ENCODE results near the gene FOXK1. TPM values are rescaled to one million over a fixed set of nuclear protein-coding genes. Genes with fewer than 3 reads are reported as not detected.
"Not testable (repeated sequence)": the region's sequence is repeated elsewhere in the genome, so short reads cannot be mapped to it uniquely, and the experiment has no call there.

FOXK1 gene
- total RNA-seq, 6 donors from 2014 or later = 25.1 to 40.7 (median 34.1) TPM

DNA sequence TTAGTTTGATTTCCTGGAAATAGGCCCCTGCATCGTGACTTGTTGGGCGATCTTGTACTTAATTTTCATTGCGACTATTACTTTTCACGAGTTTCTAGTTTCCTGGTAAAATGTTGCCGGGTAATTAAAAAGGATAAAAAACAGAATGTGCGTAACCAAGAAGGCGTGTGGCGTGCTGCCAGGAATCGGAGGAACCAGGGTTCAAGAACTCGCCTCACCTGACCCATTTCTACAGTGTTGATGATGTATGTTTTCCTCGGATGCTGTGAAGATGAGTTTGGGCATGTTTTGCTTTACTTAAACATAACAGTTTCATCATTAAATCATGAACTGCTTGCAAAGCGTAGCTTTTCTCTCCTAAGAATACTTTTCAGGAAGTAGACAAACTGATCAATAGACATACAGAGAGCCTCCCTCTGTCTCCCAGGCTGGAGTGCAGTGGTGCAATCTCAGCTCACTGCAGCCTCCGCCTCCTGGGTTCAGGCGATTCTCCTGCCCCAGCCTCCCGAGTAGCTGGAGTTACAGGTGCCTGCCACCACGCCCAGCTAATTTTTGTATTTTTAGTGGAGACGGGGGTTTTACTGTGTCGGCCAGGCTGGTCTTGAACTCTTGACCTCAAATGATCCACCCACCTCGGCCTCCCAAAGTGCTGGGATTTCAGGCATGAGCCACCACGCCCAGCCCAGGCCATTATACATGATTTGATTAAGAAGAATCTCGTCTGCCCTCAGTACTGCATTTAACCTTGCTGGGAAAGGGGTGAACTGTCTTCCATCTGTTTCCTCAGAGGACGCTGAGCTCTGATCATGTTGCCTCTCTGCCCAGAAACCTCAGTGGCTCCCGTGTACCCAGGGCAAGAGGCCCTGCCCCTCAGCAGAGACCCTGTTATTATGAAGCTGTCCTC, 9.1 kb downstream of the FOXK1 start:
- TF ChIP-seq POLR2A (IDR thresholded peaks at IDR 0.05) (no peak), EP300 (IDR thresholded peaks at IDR 0.05) (no peak), POLR2AphosphoS5 (IDR thresholded peaks at IDR 0.05) (no peak)
- TF ChIP-seq, protein P1, sequence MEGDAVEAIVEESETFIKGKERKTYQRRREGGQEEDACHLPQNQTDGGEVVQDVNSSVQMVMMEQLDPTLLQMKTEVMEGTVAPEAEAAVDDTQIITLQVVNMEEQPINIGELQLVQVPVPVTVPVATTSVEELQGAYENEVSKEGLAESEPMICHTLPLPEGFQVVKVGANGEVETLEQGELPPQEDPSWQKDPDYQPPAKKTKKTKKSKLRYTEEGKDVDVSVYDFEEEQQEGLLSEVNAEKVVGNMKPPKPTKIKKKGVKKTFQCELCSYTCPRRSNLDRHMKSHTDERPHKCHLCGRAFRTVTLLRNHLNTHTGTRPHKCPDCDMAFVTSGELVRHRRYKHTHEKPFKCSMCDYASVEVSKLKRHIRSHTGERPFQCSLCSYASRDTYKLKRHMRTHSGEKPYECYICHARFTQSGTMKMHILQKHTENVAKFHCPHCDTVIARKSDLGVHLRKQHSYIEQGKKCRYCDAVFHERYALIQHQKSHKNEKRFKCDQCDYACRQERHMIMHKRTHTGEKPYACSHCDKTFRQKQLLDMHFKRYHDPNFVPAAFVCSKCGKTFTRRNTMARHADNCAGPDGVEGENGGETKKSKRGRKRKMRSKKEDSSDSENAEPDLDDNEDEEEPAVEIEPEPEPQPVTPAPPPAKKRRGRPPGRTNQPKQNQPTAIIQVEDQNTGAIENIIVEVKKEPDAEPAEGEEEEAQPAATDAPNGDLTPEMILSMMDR (IDR thresholded peaks at IDR 0.05) = no peak
- no peak overlapping the region for H3K4me3 ChIP-seq
- DNase-seq (no peak), ATAC-seq (ENCODE audit: low FRiP score in 2 of 2) (peak in 1 of 2 donors; percentile 15)
- WGBS, 2 donors = 84 to 85% methylated on average over 23 of the region's 23 CpGs
- no peaks in the 10 kb centered on the region for H3K27me3 ChIP-seq
- no peaks in the 10 kb centered on the region for H3K36me3 ChIP-seq
- no peak overlapping the region for H3K27ac ChIP-seq
- H3K4me1 ChIP-seq = peaks cover 17 to 50% (median 30%) of the 10 kb centered on the region in 4 donors
- no peaks in the 10 kb centered on the region for H3K9me3 ChIP-seq

- Histone ChIP-seq H3K4me1 (peaks cover 17 to 46% (median 30%) of the 10 kb centered on the region in 4 donors), H3K36me3 (no peaks in the 10 kb centered on the region), H3K9me3 (no peaks in the 10 kb centered on the region), H3K4me3 (no peak overlapping the region), H3K27me3 (no peaks in the 10 kb centered on the region), H3K27ac (no peak overlapping the region)
- DNase-seq (no peak), ATAC-seq (ENCODE audit: low FRiP score in 2 of 2) (peak in 1 of 2 donors; percentile 77)
- TF ChIP-seq, protein P1 (IDR thresholded peaks at IDR 0.05) = no peak
- TF ChIP-seq EP300 (IDR thresholded peaks at IDR 0.05) (no peak), POLR2AphosphoS5 (IDR thresholded peaks at IDR 0.05) (no peak), POLR2A (IDR thresholded peaks at IDR 0.05) (no peak)
- 79 to 80% methylated on average over 5 of the region's 5 CpGs for WGBS, 2 donors
Measured at GRCh38 chr7:4692055-4692454, 10.0 kb downstream of the FOXK1 start.

- not testable (repeated sequence) for H3K9me3 ChIP-seq; H3K27me3 ChIP-seq; H3K27ac ChIP-seq; ATAC-seq (ENCODE audit: low FRiP score in 2 of 2); H3K4me3 ChIP-seq; DNase-seq; H3K36me3 ChIP-seq
- H3K4me1 ChIP-seq = peaks cover 17 to 41% (median 28%) of the 10 kb centered on the region in 4 donors
- WGBS, 2 donors = 90 to 96% methylated on average over 5 of the region's 5 CpGs
Measured at GRCh38 chr7:4692622-4693021, 10.5 kb downstream of the FOXK1 start.

DNA sequence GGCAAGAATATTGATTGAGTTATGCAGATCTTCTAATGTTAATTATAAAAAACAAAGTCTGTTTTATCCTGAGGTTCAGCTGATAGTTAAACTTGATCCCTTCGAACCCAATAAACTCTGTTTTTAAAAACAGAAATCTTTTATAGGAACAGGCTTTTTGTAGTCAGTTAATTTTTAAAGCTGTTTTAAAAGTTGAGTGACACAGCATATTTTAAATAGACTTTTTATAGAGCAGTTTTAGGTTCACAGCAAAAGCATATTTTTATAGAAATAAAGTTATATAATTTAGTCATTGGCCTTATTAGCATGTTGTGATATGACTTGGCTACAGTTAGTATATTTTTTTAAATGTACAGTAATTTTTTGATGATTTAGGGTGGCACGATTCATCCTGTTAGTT, 11.1 kb downstream of the FOXK1 start:
- Histone ChIP-seq H3K4me1 (peaks cover 17 to 41% (median 28%) of the 10 kb centered on the region in 4 donors), H3K27ac (no peak overlapping the region), H3K36me3 (no peaks in the 10 kb centered on the region), H3K27me3 (no peaks in the 10 kb centered on the region), H3K9me3 (no peaks in the 10 kb centered on the region), H3K4me3 (no peak overlapping the region)
- TF ChIP-seq POLR2AphosphoS5 (IDR thresholded peaks at IDR 0.05) (no peak), POLR2A (IDR thresholded peaks at IDR 0.05) (no peak), EP300 (IDR thresholded peaks at IDR 0.05) (no peak)
- TF ChIP-seq, protein P1 (IDR thresholded peaks at IDR 0.05) = no peak
- ATAC-seq (ENCODE audit: low FRiP score in 2 of 2) = no peak
- no peak for DNase-seq
- WGBS, 2 donors = 76 to 83% methylated on average over 2 of the region's 2 CpGs

GRCh38 chr7:4693749-4694148, 11.7 kb downstream of the FOXK1 start:
- WGBS, 2 donors = 93 to 95% methylated on average over 2 of the region's 2 CpGs
- Histone ChIP-seq H3K27ac (peak overlapping the region in 1 of 4 donors; percentile 30), H3K4me1 (peaks cover 14 to 37% (median 27%) of the 10 kb centered on the region in 4 donors), H3K36me3 (no peaks in the 10 kb centered on the region), H3K4me3 (no peak overlapping the region), H3K27me3 (no peaks in the 10 kb centered on the region), H3K9me3 (no peaks in the 10 kb centered on the region)
- TF ChIP-seq EP300 (IDR thresholded peaks at IDR 0.05) (no peak), POLR2AphosphoS5 (IDR thresholded peaks at IDR 0.05) (no peak), POLR2A (IDR thresholded peaks at IDR 0.05) (no peak)
- TF ChIP-seq, protein P1 (IDR thresholded peaks at IDR 0.05) = no peak
- ATAC-seq (ENCODE audit: low FRiP score in 2 of 2) (no peak), DNase-seq (no peak)

Measured in upper lobe of left lung (tissue), 6 donors.